ENCODE measurements around the gene DYNC1H1. TPM values are rescaled to one million over a fixed set of nuclear protein-coding genes. Genes with fewer than 3 reads are reported as not detected.

The DYNC1H1 gene
- total and polyA plus RNA-seq, 2 donors (not counting 1 experiment from before 2014, with no cell fraction given) = 73.2 to 257 TPM

GRCh38 chr14:101960225-101960624, 4.1 kb upstream of the DYNC1H1 start:
- POLR2A ChIA-PET = no interaction called here
- 69% methylated on average over 10 of the region's 13 CpGs for WGBS (ENCODE audit: insufficient coverage)
- Histone ChIP-seq H3K36me3 (replicated peaks in 1 of 2; ENCODE audit: control extremely low read depth in 1 of 2, control insufficient read depth in 1 of 2, extremely low read depth in 1 of 2, insufficient read depth in 2 of 2, low read length in 1 of 2) (no peaks in the 10 kb centered on the region), H3K4me2 (replicated peaks; ENCODE audit: low read depth, low read length, poor library complexity, severe bottlenecking) (no peak overlapping the region), H3K27me3 (replicated peaks in 1 of 4; ENCODE audit: control extremely low read depth in 1 of 4, control insufficient read depth in 3 of 4, insufficient read depth in 4 of 4, low read length in 3 of 4) (no peaks in the 10 kb centered on the region), H3K4me1 (ENCODE audit: control insufficient read depth in 2 of 2, insufficient read depth in 2 of 2, low read length in 2 of 2) (peaks cover 0 to 9% of the 10 kb centered on the region in 2 donors), H3K9ac (ENCODE audit: low read length) (no peak overlapping the region), H3K9me3 (ENCODE audit: control extremely low read depth in 1 of 3, control insufficient read depth in 2 of 3, insufficient read depth in 1 of 3, low read length in 2 of 3) (no peaks in the 10 kb centered on the region), H3K27ac (ENCODE audit: low read length in 2 of 2) (no peak overlapping the region), H3K4me3 (ENCODE audit: control extremely low read depth in 1 of 5, extremely low read depth in 1 of 5, insufficient read depth in 1 of 5, low read depth in 2 of 5, low read length in 4 of 5) (no peak overlapping the region), H3K79me2 (ENCODE audit: control insufficient read depth, insufficient read depth, low read length) (peaks cover 14% of the 10 kb centered on the region), H2AFZ (ENCODE audit: insufficient read depth, low read depth, low read length, poor library complexity, severe bottlenecking) (no peak overlapping the region), H4K20me1 (ENCODE audit: control insufficient read depth, insufficient read depth, low read length, poor library complexity, severe bottlenecking) (no peaks in the 10 kb centered on the region)
- H3K4me3 Mint-ChIP-seq = no peak overlapping the region
- TF ChIP-seq EZH2 (IDR thresholded peaks at IDR 0.05; ENCODE audit: borderline replicate concordance, insufficient read depth, low read depth, low read length, poor library complexity, severe bottlenecking) = no peak
- TF ChIP-seq, protein P1, sequence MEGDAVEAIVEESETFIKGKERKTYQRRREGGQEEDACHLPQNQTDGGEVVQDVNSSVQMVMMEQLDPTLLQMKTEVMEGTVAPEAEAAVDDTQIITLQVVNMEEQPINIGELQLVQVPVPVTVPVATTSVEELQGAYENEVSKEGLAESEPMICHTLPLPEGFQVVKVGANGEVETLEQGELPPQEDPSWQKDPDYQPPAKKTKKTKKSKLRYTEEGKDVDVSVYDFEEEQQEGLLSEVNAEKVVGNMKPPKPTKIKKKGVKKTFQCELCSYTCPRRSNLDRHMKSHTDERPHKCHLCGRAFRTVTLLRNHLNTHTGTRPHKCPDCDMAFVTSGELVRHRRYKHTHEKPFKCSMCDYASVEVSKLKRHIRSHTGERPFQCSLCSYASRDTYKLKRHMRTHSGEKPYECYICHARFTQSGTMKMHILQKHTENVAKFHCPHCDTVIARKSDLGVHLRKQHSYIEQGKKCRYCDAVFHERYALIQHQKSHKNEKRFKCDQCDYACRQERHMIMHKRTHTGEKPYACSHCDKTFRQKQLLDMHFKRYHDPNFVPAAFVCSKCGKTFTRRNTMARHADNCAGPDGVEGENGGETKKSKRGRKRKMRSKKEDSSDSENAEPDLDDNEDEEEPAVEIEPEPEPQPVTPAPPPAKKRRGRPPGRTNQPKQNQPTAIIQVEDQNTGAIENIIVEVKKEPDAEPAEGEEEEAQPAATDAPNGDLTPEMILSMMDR (IDR thresholded peaks at IDR 0.05) = peak; percentile 33
- H3K27ac Mint-ChIP-seq = no peak overlapping the region
- H3K4me1 Mint-ChIP-seq = peaks cover 13% of the 10 kb centered on the region
- H3K27me3 Mint-ChIP-seq = no peaks in the 10 kb centered on the region
- CTCF ChIA-PET = interaction anchor here (0.7 to 3.5 kb wide), 9 partner anchors 33 to 356 kb away, joined by 3 to 29 read pairs (median 7); no protein-coding TSS in a partner anchor
- intact Hi-C loops (cut with micrococcal nuclease) = loop anchor here (2.0 to 5.0 kb wide), 4 partner anchors 118 to 1097 kb away; partner anchors contain the start of gene CDC42BPB
- peak; percentile 55 for DNase-seq
- no peaks in the 10 kb centered on the region for H3K9me3 Mint-ChIP-seq (ENCODE audit: insufficient read depth)
- ATAC-seq (ENCODE audit: low read depth) = no peak

DNA sequence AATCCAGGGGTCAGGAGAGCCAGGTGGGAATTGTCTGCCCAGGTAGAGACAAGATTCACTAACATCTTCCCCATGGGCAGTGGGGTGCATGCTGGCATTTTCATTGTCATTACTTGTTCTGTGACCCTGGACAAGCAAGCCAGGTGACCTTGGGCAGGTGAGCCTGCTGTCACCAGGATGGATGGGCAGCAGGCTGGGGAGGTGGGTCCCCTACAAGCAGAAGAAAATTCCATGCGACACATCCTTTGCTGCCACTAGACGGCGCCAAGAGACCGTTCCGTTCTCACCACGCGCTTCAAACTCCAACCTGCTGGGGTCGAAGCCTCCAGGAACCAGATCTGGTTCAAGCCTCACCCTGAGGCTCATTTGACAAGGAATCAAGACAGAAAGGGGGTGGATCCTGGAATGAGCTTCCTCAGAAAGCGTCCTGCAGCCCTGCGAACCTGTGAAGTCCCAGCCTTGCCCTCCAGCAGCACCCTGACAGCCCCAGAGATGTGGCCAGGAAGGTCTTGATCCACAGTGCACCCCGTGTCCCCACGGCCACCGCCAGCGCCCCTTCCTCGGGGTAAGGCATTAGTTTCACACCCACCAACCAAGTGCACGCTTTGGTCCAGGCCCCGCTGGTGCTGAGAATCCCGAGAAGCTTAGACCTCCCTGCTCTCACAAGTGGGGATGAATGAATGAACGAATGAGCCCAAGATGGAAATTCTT, 3.2 kb upstream of the DYNC1H1 start:
- Mint-ChIP-seq H3K9me3 (ENCODE audit: insufficient read depth) (no peaks in the 10 kb centered on the region), H3K27ac (peak overlapping the region; percentile 2), H3K27me3 (no peaks in the 10 kb centered on the region), H3K4me1 (peaks cover 22% of the 10 kb centered on the region), H3K4me3 (no peak overlapping the region)
- DNase-seq (peak; percentile 87), ATAC-seq (ENCODE audit: low read depth) (peak; percentile 28)
- intact Hi-C loops (cut with micrococcal nuclease) = loop anchor here (1.0 to 5.0 kb wide), 7 partner anchors 31 to 1096 kb away; partner anchors contain the start of gene CDC42BPB
- TF ChIP-seq, protein P1 (IDR thresholded peaks at IDR 0.05) = peak; percentile 83
- no peak for TF ChIP-seq EZH2 (IDR thresholded peaks at IDR 0.05; ENCODE audit: borderline replicate concordance, insufficient read depth, low read depth, low read length, poor library complexity, severe bottlenecking)
- no peak overlapping the region for H3K9ac ChIP-seq (ENCODE audit: low read length)
- no peak overlapping the region for H3K27ac ChIP-seq (ENCODE audit: low read length in 2 of 2)
- CTCF ChIA-PET = interaction anchor here (0.7 to 3.5 kb wide), 17 partner anchors 13 to 360 kb away, joined by 3 to 29 read pairs (median 5); no protein-coding TSS in a partner anchor
- H3K79me2 ChIP-seq (ENCODE audit: control insufficient read depth, insufficient read depth, low read length) = peaks cover 23% of the 10 kb centered on the region
- 7% methylated on average over 11 of the region's 19 CpGs for WGBS (ENCODE audit: insufficient coverage)
- H3K9me3 ChIP-seq (ENCODE audit: control extremely low read depth in 1 of 3, control insufficient read depth in 2 of 3, insufficient read depth in 1 of 3, low read length in 2 of 3) = no peaks in the 10 kb centered on the region
- peak overlapping the region; percentile 58 for H2AFZ ChIP-seq (ENCODE audit: insufficient read depth, low read depth, low read length, poor library complexity, severe bottlenecking)
- H3K4me3 ChIP-seq (ENCODE audit: control extremely low read depth in 1 of 5, extremely low read depth in 1 of 5, insufficient read depth in 1 of 5, low read depth in 2 of 5, low read length in 4 of 5) = no peak overlapping the region
- H4K20me1 ChIP-seq (ENCODE audit: control insufficient read depth, insufficient read depth, low read length, poor library complexity, severe bottlenecking) = no peaks in the 10 kb centered on the region
- H3K36me3 ChIP-seq (replicated peaks in 1 of 2; ENCODE audit: control extremely low read depth in 1 of 2, control insufficient read depth in 1 of 2, extremely low read depth in 1 of 2, insufficient read depth in 2 of 2, low read length in 1 of 2) = no peaks in the 10 kb centered on the region
- POLR2A ChIA-PET = no interaction called here
- H3K27me3 ChIP-seq (replicated peaks in 1 of 4; ENCODE audit: control extremely low read depth in 1 of 4, control insufficient read depth in 3 of 4, insufficient read depth in 4 of 4, low read length in 3 of 4) = no peaks in the 10 kb centered on the region
- peak overlapping the region; percentile 6 for H3K4me2 ChIP-seq (replicated peaks; ENCODE audit: low read depth, low read length, poor library complexity, severe bottlenecking)
- H3K4me1 ChIP-seq (ENCODE audit: control insufficient read depth in 2 of 2, insufficient read depth in 2 of 2, low read length in 2 of 2) = peaks cover 8 to 17% of the 10 kb centered on the region in 2 donors
